Activated CD8-positive, alpha-beta memory T cell treated with anti-CD3 and anti-CD28 coated beads for 24 hours (primary cell): ENCODE data around the gene IRX4.
"Not testable (repeated sequence)": the region's sequence is repeated elsewhere in the genome, so short reads cannot be mapped to it uniquely, and the experiment has no call there.

Experiments used
- DNase-seq: peaks from one replicate; pipeline ENCODE4 v3.0.0-alpha.2; 2020

The IRX4 gene

DNA sequence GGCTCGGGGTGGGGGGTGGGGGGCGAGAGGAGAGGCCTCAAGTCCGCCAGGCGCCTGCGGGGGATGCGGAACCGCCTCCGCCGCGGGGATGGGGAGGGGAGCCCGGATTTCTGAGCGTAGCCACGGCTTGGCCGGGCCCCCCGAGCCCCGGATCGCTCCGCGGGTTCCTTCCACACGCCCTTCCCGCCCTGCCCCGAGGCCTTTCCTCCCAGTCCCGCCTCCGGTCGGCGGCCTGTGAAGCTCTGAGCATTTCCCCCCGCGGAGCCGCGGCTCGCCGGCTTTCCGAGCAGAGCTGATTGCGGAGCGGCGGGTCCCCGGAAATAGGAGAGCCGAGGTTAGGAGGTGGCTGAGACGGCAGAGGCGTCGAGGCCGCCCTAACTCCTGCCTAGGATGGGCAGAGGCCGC lies 6.1 kb downstream of the IRX4 start:
- DNase-seq: no peak

- DNase-seq: no peak
These were observed 6.7 kb downstream of the IRX4 start for GRCh38 chr5:1875843-1876659.

DNA sequence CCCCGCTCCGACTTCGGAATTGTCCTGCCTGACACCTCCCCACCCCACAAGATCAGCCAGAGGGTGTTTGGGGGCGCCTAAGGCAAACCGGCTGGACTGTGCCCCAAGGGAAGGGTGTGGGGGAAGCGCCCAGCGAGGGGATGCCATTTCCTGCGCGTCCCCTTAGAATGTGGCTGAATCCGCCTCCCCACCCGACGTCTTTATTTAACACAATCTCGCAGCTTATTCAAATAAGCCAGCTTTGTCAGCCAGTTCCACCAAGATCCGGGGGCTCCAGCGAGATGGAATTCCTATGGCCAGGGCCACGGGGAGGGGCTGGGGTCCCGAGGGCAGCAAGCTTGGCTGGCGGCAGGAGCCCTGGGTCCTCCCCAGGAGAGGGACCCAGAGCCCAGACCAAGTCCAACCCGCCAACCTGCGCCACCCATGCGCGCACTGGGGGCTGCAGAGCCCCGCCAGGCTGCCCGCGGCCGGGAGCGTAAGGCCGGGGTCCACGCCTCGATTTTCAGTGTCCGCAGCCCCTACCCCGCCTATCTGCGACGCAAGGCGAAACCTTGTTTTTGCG lies 7.4 kb downstream of the IRX4 start:
- no peak for DNase-seq

DNA sequence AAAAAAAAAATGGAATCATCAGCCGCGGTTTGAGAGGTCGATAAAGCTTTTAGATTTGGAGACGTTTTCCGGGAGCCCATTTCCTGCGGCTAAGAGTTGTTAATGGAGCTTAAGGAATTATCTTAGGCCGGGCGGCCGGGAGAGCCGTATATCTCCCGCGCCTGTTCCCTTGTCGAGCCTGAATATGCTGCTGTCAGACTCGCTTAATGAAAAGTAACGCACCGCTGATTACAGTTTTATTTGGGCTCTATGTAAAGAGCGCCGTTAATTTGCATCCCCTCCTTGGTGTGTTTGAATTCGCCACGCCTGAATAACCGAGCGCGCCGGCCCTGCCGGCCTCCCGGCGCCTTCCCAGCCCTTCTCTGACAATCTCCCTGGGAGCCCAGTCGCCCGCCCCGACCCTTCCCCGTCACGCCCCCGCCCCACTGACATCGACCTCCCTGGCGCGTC lies 7.9 kb downstream of the IRX4 start:
- DNase-seq: no peak

GRCh38 chr5:1874348-1874747 lies 8.4 kb downstream of the IRX4 start:
- no peak for DNase-seq

DNA sequence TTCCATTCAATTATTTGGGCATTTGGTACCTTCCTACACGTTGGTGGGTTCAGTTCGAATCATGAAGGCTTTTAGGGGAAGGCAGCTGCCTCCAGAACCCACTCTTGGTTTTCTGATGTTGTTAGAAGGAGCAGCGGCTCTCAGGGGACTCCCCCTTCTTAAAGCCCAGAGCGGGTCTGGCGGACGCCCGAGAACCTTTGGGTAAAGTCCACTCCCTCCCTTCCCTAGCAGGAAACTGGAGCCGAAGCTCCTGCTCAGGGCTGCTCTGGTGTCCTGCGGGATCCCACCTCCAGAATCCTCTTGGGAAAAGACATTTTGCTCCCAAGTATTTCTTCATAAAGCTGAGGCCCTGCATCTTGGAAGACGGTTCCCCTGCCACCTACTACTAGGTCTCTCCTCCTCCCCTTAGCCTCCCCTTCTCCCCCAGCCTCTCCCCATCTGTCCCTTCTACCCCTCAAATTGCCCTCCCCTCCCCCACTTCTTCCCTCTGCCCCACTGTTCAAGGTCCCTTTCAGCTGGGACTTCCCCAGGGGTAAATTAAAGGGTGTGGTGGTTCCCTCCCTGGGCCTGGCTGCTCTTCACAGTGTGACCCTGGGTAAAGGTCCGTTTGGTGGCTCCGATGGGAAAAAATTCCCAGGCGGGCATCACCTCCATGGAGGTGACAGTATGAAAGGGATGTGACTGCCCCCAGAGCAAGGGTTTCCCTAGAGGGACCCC lies 9.3 kb downstream of the IRX4 start:
- DNase-seq: no peak

GRCh38 chr5:1871441-1871840 lies 11.3 kb downstream of the IRX4 start:
- no peak for DNase-seq

GRCh38 chr5:1870435-1871272 lies 12.1 kb downstream of the IRX4 start:
- not testable (repeated sequence) for DNase-seq

- no peak for DNase-seq
These were observed 13.7 kb downstream of the IRX4 start for GRCh38 chr5:1868886-1869475.

GRCh38 chr5:1867815-1868143 lies 14.9 kb downstream of the IRX4 start:
- no peak for DNase-seq

DNA sequence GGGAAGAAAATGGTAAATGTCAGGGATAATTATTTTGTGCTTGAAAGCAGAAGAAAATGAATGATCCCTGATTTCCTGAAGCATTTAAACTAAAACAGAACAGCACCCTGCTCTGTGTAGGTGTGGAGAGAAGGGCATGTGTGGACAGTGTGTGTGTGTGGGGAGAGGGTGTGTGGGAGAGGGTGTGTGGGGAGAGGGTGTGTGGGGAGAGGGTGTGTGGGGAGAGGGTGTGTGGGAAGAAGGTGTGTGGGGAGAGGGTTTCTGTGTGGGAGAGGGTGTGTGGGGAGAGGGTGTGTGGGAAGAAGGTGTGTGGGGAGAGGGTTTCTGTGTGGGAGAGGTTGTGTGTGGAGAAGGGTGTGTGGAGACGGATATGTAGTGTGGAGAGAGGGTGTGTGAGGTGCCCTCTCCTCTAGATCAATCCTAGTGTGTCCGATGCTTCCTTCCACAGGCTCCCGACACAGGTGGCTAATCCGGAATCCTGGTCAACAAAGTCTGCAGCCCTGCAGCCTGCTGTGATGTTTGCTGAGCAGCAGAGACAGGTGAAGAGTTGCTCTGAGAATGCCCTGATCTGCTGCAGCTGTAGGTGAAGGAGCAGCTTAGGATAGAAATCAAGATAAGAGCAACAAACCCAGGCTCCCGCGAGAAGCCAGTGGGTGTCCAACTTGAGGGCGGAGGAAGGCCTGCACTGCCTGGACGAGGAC lies 15.5 kb downstream of the IRX4 start:
- DNase-seq: no peak

GRCh38 chr5:1865948-1866347 lies 16.8 kb downstream of the IRX4 start:
- no peak for DNase-seq

DNA sequence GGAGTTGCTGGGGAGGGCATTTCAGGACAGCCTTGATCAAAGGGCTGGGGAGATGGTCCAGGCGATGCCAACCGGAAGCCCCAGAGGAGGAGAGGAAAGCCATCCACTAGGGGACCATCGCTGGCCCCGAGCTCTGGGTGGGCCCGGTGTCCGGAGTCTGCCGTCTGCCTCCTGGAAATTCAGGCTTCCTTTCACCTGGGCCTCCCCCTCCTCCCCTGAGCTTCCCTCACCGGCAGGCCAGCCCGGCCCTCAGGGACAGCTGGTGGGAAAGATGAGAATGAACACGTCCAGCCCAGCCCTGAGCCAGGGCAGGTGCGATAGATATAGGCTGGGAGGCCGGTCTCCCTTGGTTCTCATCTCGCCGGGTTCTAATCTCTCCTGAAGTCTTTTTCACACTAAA lies 17.2 kb downstream of the IRX4 start:
- no peak for DNase-seq

GRCh38 chr5:1864896-1865440 lies 17.8 kb downstream of the IRX4 start:
- no peak for DNase-seq

GRCh38 chr5:1860949-1861348 lies 21.8 kb downstream of the IRX4 start:
- no peak for DNase-seq

GRCh38 chr5:1860021-1860610 lies 22.6 kb downstream of the IRX4 start:
- DNase-seq: no peak

- no peak for DNase-seq
These were observed 23.6 kb downstream of the IRX4 start for GRCh38 chr5:1859099-1859498.

GRCh38 chr5:1858436-1858835 lies 24.3 kb downstream of the IRX4 start:
- no peak for DNase-seq

DNA sequence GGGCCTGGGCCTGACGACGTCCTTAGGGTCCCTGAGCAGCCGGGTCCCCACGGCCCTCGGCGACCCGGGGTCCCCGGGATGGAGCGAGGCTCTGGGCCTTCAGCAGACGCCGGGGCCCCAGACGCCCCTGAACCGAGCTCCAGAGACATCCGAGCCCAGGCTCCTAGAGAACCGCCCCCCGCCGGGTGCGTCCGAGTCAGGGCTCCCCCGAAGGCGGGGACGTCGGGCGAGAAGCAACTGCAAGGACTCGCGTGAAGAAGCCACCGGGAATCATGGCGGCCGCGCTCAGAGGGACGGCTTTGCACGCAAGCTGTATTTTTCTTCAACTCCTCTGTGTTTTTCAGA lies 25.5 kb downstream of the IRX4 start:
- DNase-seq: no peak

DNA sequence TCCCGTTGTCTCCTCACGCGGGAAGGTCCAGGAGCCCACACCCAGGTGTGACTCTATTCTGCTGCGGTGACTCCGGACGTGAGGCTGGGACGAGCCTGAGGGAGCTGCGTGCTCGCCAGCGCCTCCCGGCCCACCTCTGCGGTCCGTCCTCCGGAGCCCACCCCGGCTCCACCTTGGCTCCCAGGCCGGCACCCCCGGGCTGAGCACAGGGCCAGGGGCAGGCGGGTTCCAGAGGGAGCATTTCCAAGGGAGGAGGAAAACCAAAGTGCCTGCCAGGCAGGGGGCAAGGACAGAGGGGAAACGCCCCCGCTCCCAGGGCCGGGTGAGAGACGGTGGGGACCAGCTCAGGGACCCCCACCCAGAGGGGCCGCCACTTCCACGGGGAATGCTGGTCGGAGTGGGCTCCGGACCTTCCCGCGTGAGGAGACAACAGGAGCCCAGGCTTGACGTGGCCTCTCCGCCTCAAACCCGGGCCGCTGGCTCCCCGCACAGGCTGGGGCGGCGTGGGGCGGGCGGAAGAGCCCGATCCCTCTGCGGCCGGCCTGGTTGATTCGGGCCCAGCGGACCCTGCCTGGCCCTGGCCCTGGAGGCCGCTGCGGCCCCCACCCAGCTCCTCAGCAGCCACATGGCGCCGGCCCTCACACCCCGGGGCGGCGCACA lies 26.0 kb downstream of the IRX4 start:
- no peak for DNase-seq

- no peak for DNase-seq
These were observed 27.1 kb downstream of the IRX4 start for GRCh38 chr5:1855596-1855995.
